Activated naive CD4-positive, alpha-beta T cell treated with anti-CD3 and anti-CD28 coated beads for 36 hours (primary cell): ENCODE results near the gene VWA8. TPM values are rescaled to one million over a fixed set of nuclear protein-coding genes. Genes with fewer than 3 reads are reported as not detected.
A peak's percentile ranks its signal among the peaks of the same experiment; 100 is the strongest.
"Not testable (repeated sequence)": the region's sequence is repeated elsewhere in the genome, so short reads cannot be mapped to it uniquely, and the experiment has no call there.

Source experiments
- CTCF ChIA-PET: fragments of 350-600 bp; sonication (Branson Sonifier 250); formaldehyde crosslinking; loops from one replicate; lab custom pipeline; 2021; ENCODE audit warnings: antibody characterized with exemption; lab: Charles Lee
- DNase-seq: peaks from one replicate; pipeline ENCODE4 v3.0.0-alpha.2; 2020
- H3K27ac Mint-ChIP-seq: one replicate; pipeline ENCODE4 v1.8.0; 2021; ENCODE audit warnings: mild to moderate bottlenecking, mixed read lengths
- H3K27me3 Mint-ChIP-seq: one replicate; pipeline ENCODE4 v1.8.0; 2021; ENCODE audit warnings: low read depth, mixed read lengths
- H3K36me3 Mint-ChIP-seq: one replicate; pipeline ENCODE4 v1.8.0; 2021; ENCODE audit warnings: low read depth, mixed read lengths
- H3K4me1 Mint-ChIP-seq: one replicate; pipeline ENCODE4 v1.8.0; 2021; ENCODE audit warnings: low read depth, mixed read lengths
- H3K4me3 Mint-ChIP-seq: one replicate; pipeline ENCODE4 v1.8.0; 2021; ENCODE audit warnings: mild to moderate bottlenecking, moderate library complexity, mixed read lengths
- H3K9me3 Mint-ChIP-seq: one replicate; pipeline ENCODE4 v1.8.0; 2021; ENCODE audit warnings: mixed read lengths
- intact Hi-C: fragments of 100-400 bp; cut with micrococcal nuclease; formaldehyde crosslinking; loops from one replicate; pipeline ENCODE4 v1.15.1; 2023
- total RNA-seq, 2 experiments: library from RNA; stranded (reverse); gene quantifications; one replicate each; pipeline ENCODE4 v1.2.3, GENCODE V29; 2021

VWA8 gene
- total RNA-seq, 2 experiments from 2014 or later: 21.2 to 21.5 TPM

GRCh38 chr13:41919031-41919740, 41.7 kb downstream of the VWA8 start:
- Mint-ChIP-seq H3K36me3 (peaks cover 33% of the 10 kb centered on the region), H3K9me3 (peaks cover 13% of the 10 kb centered on the region), H3K27me3 (no peaks in the 10 kb centered on the region), H3K4me1 (peaks cover 67% of the 10 kb centered on the region), H3K27ac (no peak overlapping the region), H3K4me3 (no peak overlapping the region)
- no peak for DNase-seq
- CTCF ChIA-PET: interaction anchor here (0.9 kb wide), 1 partner anchor 14 kb away, joined by 3 read pairs; no protein-coding TSS in a partner anchor
- intact Hi-C loops: loop anchor here (5.0 to 10.0 kb wide), 8 partner anchors 353 to 1878 kb away; partner anchors contain the start of genes AKAP11, KBTBD6, NAA16 and WBP4

GRCh38 chr13:41917641-41918040, 43.3 kb downstream of the VWA8 start:
- peaks cover 59% of the 10 kb centered on the region for H3K4me1 Mint-ChIP-seq
- peaks cover 20% of the 10 kb centered on the region for H3K36me3 Mint-ChIP-seq
- H3K9me3 Mint-ChIP-seq: peaks cover 5% of the 10 kb centered on the region
- CTCF ChIA-PET: interaction anchor here (0.6 to 1.3 kb wide), 4 partner anchors 9 to 43 kb away, joined by 3 to 10 read pairs (median 3); no protein-coding TSS in a partner anchor
- no peaks in the 10 kb centered on the region for H3K27me3 Mint-ChIP-seq
- H3K27ac Mint-ChIP-seq: peak overlapping the region; percentile 95
- peak overlapping the region; percentile 53 for H3K4me3 Mint-ChIP-seq
- peak; percentile 36 for DNase-seq
- intact Hi-C loops: loop anchor here (1.0 to 10.0 kb wide), 15 partner anchors 11 to 1880 kb away; partner anchors contain the start of genes AKAP11, DGKH, KBTBD6 and NAA16

DNA sequence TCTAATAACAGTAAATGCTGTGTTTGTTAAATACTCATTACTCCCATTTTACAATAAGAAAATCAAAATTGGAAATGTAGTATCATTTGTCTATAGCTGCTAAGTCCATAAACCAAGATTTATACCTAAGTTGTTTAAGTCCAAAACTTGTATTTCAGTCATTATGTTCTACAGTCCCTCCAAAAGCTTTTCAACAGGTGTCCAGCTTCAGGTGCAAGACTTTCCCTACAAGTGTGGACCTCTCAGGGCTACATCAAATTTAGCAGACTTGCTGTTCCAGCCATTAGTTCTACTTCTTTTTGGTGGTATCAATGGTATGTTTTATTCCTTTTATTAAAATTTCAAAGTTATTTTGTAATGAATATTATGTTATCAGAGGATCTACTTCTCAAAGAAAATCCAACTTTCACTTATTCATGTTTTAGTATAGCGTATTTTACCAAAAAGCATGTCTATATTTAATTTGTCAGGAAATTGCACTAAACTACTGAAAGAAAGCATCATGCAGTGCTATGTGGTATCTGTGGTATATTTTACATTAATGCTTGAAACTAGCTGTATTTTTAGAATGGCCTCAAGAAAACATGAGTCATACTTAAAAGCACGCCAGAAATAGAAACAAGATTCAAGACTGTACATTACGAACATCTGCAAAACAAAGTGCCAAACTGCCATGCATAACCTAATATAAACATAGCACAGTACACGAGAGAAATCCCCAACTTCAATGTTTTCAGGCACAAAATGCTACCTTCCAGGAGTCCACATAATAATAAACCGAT, 44.5 kb downstream of the VWA8 start:
- H3K4me1 Mint-ChIP-seq: peaks cover 60% of the 10 kb centered on the region
- peak overlapping the region; percentile 59 for H3K4me3 Mint-ChIP-seq
- no peak for DNase-seq
- H3K36me3 Mint-ChIP-seq: peaks cover 9% of the 10 kb centered on the region
- CTCF ChIA-PET: interaction anchor here (0.7 to 1.3 kb wide), 4 partner anchors 10 to 67 kb away, joined by 3 read pairs; no protein-coding TSS in a partner anchor
- H3K9me3 Mint-ChIP-seq: no peaks in the 10 kb centered on the region
- H3K27me3 Mint-ChIP-seq: no peaks in the 10 kb centered on the region
- intact Hi-C loops: loop anchor here (1.0 to 10.0 kb wide), 18 partner anchors 11 to 1881 kb away; partner anchors contain the start of genes AKAP11, DGKH, KBTBD6 and NAA16
- peak overlapping the region; percentile 95 for H3K27ac Mint-ChIP-seq

- no peaks in the 10 kb centered on the region for H3K27me3 Mint-ChIP-seq
- no peaks in the 10 kb centered on the region for H3K9me3 Mint-ChIP-seq
- peaks cover 50% of the 10 kb centered on the region for H3K4me1 Mint-ChIP-seq
- peak overlapping the region; percentile 95 for H3K27ac Mint-ChIP-seq
- no peak overlapping the region for H3K4me3 Mint-ChIP-seq
- peaks cover 7% of the 10 kb centered on the region for H3K36me3 Mint-ChIP-seq
- CTCF ChIA-PET: interaction anchor here (0.6 kb wide), 1 partner anchor 29 kb away, joined by 3 read pairs; no protein-coding TSS in a partner anchor
- DNase-seq: no peak
- intact Hi-C loops: loop anchor here (5.0 to 10.0 kb wide), 8 partner anchors 357 to 1882 kb away; partner anchors contain the start of genes AKAP11, KBTBD6, NAA16 and WBP4
Measured at GRCh38 chr13:41915081-41915480, 45.8 kb downstream of the VWA8 start.

DNA sequence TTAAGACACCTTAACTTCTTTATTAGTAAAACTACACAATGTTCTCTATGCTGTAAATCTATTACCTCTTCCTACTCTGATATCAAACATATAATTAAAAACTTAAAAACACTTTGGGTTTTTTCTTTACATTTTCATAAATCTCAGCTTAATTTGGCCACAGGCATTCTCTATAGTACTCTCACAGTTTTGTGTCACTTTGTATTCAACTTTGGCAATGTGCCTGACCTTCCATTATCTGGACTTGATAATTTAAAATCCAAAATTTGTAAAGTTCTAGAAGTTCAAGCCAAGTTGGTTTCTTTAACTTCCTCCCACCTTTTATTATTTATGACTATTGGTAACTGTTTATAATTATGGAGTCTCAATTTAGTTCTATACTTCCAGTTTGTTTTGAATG, 46.4 kb downstream of the VWA8 start:
- DNase-seq: no peak
- H3K27ac Mint-ChIP-seq: no peak overlapping the region
- H3K36me3 Mint-ChIP-seq: peaks cover 7% of the 10 kb centered on the region
- peaks cover 46% of the 10 kb centered on the region for H3K4me1 Mint-ChIP-seq
- CTCF ChIA-PET: interaction anchor here (0.6 kb wide), 1 partner anchor 30 kb away, joined by 3 read pairs; no protein-coding TSS in a partner anchor
- no peaks in the 10 kb centered on the region for H3K9me3 Mint-ChIP-seq
- no peaks in the 10 kb centered on the region for H3K27me3 Mint-ChIP-seq
- intact Hi-C loops: loop anchor here (10.0 kb wide), 1 partner anchor 940 kb away; no protein-coding TSS in a partner anchor
- no peak overlapping the region for H3K4me3 Mint-ChIP-seq

DNA sequence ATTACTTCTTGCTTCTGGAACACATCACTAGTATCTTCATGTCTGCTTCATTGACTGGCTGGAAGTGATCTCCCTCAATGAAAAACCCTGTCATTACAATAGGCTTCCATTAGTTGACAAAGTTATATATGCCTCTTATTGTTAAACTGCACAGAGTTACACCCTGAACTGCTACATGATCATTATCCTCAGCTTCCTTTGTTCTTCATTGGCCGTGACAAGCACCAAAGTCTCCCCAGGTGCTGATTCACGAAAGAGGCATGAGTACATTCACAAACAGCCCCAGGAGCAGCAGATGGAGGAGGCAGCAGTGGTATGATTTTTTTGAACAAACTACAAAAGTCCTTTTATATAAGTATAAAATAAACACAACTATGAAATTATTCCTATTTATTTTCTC, 51.4 kb downstream of the VWA8 start:
- DNase-seq: no peak
- intact Hi-C loops: loop anchor here (5.0 to 10.0 kb wide), 2 partner anchors 245 to 308 kb away; no protein-coding TSS in a partner anchor
- H3K36me3 Mint-ChIP-seq: peaks cover 16% of the 10 kb centered on the region
- peaks cover 20% of the 10 kb centered on the region for H3K4me1 Mint-ChIP-seq
- CTCF ChIA-PET: no interaction called here
- no peaks in the 10 kb centered on the region for H3K27me3 Mint-ChIP-seq
- H3K27ac Mint-ChIP-seq: peak overlapping the region; percentile 7
- H3K9me3 Mint-ChIP-seq: no peaks in the 10 kb centered on the region
- no peak overlapping the region for H3K4me3 Mint-ChIP-seq

- Mint-ChIP-seq H3K9me3 (no peaks in the 10 kb centered on the region), H3K4me1 (peaks cover 24% of the 10 kb centered on the region), H3K27ac (no peak overlapping the region), H3K4me3 (no peak overlapping the region), H3K27me3 (no peaks in the 10 kb centered on the region), H3K36me3 (peaks cover 21% of the 10 kb centered on the region)
- no peak for DNase-seq
- intact Hi-C loops: loop anchor here (1.0 to 10.0 kb wide), 6 partner anchors 11 to 312 kb away; no protein-coding TSS in a partner anchor
- CTCF ChIA-PET: interaction anchor here (0.8 to 1.4 kb wide), 3 partner anchors 14 to 207 kb away, joined by 3 to 5 read pairs (median 4); no protein-coding TSS in a partner anchor
Measured at GRCh38 chr13:41905600-41906254, 55.2 kb downstream of the VWA8 start.

GRCh38 chr13:41900918-41901317, 60.0 kb downstream of the VWA8 start:
- H3K4me1 Mint-ChIP-seq: peaks cover 17% of the 10 kb centered on the region
- peak; percentile 59 for DNase-seq
- intact Hi-C loops: loop anchor here (1.0 to 10.0 kb wide), 2 partner anchors 15 to 236 kb away; no protein-coding TSS in a partner anchor
- H3K36me3 Mint-ChIP-seq: peaks cover 13% of the 10 kb centered on the region
- peak overlapping the region; percentile 24 for H3K27ac Mint-ChIP-seq
- H3K4me3 Mint-ChIP-seq: no peak overlapping the region
- no peaks in the 10 kb centered on the region for H3K27me3 Mint-ChIP-seq
- H3K9me3 Mint-ChIP-seq: no peaks in the 10 kb centered on the region
- CTCF ChIA-PET: interaction anchor here (0.6 kb wide), 1 partner anchor 304 kb away, joined by 4 read pairs; no protein-coding TSS in a partner anchor

DNA sequence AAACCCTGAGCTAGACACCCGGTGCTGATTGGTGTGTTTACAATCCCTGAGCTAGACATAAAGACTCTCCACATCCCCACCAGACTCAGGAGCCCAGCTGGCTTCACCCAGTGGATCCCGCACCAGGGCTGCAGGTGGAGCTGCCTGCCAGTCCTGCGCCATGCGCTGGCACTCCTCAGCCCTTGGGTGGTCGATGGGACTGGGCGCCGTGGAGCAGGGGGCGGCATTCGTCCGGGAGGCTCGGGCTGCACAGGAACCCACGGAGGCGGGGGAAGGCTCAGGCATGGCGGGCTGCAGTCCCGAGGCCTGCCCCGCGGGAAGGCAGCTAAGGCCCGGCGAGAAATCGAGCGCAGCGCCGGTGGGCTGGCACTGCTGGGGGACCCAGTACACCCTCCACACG, 62.5 kb downstream of the VWA8 start:
- H3K27me3 Mint-ChIP-seq, intact Hi-C loops: not testable (repeated sequence)

GRCh38 chr13:41897126-41897525, 63.8 kb downstream of the VWA8 start:
- Mint-ChIP-seq H3K27ac (no peak overlapping the region), H3K36me3 (peaks cover 12% of the 10 kb centered on the region), H3K9me3 (no peaks in the 10 kb centered on the region), H3K4me3 (no peak overlapping the region), H3K4me1 (peaks cover 8% of the 10 kb centered on the region), H3K27me3 (no peaks in the 10 kb centered on the region)
- intact Hi-C loops: no loop called here
- DNase-seq: no peak
- CTCF ChIA-PET: interaction anchor here (1.2 kb wide), 1 partner anchor 211 kb away, joined by 3 read pairs; no protein-coding TSS in a partner anchor

More for the DNA sequence above, 62.5 kb downstream of the VWA8 start:
- H3K9me3 Mint-ChIP-seq, CTCF ChIA-PET, H3K27ac Mint-ChIP-seq, DNase-seq, H3K4me3 Mint-ChIP-seq: not testable (repeated sequence)
- peaks cover 11% of the 10 kb centered on the region for H3K4me1 Mint-ChIP-seq
- peaks cover 15% of the 10 kb centered on the region for H3K36me3 Mint-ChIP-seq

DNA sequence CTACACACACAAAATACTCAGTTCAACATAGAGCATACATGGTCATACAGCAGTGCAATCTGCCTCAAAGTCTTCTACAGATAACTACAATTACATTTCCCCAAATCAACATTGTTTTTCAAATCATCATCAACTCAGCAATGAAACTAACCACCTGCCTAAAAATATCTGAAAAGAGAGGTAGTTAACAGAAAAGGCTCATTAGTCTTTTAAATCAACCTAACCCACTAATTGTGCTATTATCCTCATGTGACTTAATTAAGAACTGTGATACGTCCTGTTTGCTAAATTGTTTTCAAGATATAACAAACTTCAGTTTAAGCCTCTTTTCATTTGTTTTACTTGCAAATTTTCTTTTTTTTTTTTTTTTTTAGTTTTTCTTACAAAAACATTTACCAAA, 65.4 kb downstream of the VWA8 start:
- Mint-ChIP-seq H3K4me3 (no peak overlapping the region), H3K9me3 (no peaks in the 10 kb centered on the region), H3K36me3 (peaks cover 19% of the 10 kb centered on the region), H3K27ac (no peak overlapping the region), H3K4me1 (no peaks in the 10 kb centered on the region), H3K27me3 (no peaks in the 10 kb centered on the region)
- intact Hi-C loops: no loop called here
- CTCF ChIA-PET: no interaction called here
- DNase-seq: no peak
